K562 (cell line): ENCODE data around the gene ARFGEF3. TPM values are rescaled to one million over a fixed set of nuclear protein-coding genes. Genes with fewer than 3 reads are reported as not detected.

Source experiments
- CBX5 ChIP-seq: IDR thresholded peaks from 2 replicates; pipeline ENCODE4 v1.6.1; 2014; ENCODE audit warnings: low read depth, borderline replicate concordance
- E2F3 ChIP-seq: fragments of 250-450 bp; sonication (Bioruptor Pico); IDR thresholded peaks from 2 replicates; pipeline ENCODE4 v1.4.0; 2020; ENCODE audit warnings: mild to moderate bottlenecking
- SRSF3 ChIP-seq: fragments of 200-400 bp; formaldehyde crosslinking; IDR thresholded peaks from 2 replicates; pipeline ENCODE4 v1.6.1; 2016; ENCODE audit warnings: mild to moderate bottlenecking, low read length, moderate library complexity; ENCODE audit not compliant: insufficient read depth
- polyA plus RNA-seq, 8 experiments: library from polyadenylated mRNA; depleted of rRNA in 4 of 8; stranded (reverse) in 5 of 8; unstranded in 3 of 8; fragments of >200 nt; fragmentation: Nextera tagmentation in 2 of 8; fragmentation: Illumina TruSeq in 1 of 8; extraction: Ambion mirVana in 2 of 8; extraction: Trizol in 1 of 8; gene quantifications; 2 replicates each; pipeline versions ENCODE4 v1.2.1 to v1.2.3, GENCODE V29; 2011 to 2014; ENCODE audit warnings: inconsistent platforms in 1 of 8, missing spikeins in 1 of 8
- total RNA-seq, 7 experiments: library from RNA; depleted of rRNA in 6 of 7; stranded (reverse); fragments of >200 nt in 6 of 7; fragmentation: Illumina TruSeq in 2 of 7; extraction: Trizol in 2 of 7; gene quantifications; 2 replicates each; pipeline versions ENCODE4 v1.2.1 to v1.2.3, GENCODE V29; 2011 to 2021; ENCODE audit warnings: low replicate concordance in 1 of 7
- TF ChIP-seq, protein P1 (sequence below), 2 experiments: fragments of 450-650 bp; formaldehyde crosslinking in 1 of 2; IDR thresholded peaks; 2 replicates each; pipeline versions ENCODE4 v1.4.0 to v1.6.1; 2014 to 2020; ENCODE audit warnings: mild to moderate bottlenecking in 2 of 2, borderline replicate concordance in 1 of 2, low read depth in 1 of 2
- TF ChIP-seq, protein P2 (sequence below), 3 experiments: fragments of 200-800 bp in 1 of 3; sonication (Bioruptor generic) in 1 of 3; sonication (generic) in 1 of 3; formaldehyde crosslinking in 1 of 3; IDR thresholded peaks; 2 replicates each; pipeline versions ENCODE4 v1.6.1 to v1.8.0; 2016 to 2022; ENCODE audit warnings: mild to moderate bottlenecking in 2 of 3, missing compliant biosample characterization in 2 of 3, missing genetic modification characterization in 2 of 3, missing genetic modification reagents in 1 of 3
- TF ChIP-seq, protein P3 (sequence below), 2 experiments: fragments of 450-650 bp; IDR thresholded peaks; 2 replicates each; pipeline ENCODE4 v1.6.1; 2016
- TF ChIP-seq, protein P4 (sequence below): fragments of 150-350 bp; IDR thresholded peaks from 2 replicates; pipeline ENCODE4 v1.6.1; 2014; ENCODE audit warnings: low read depth, mild to moderate bottlenecking, low read length, borderline replicate concordance
- TF ChIP-seq, protein P5 (sequence below): fragments of 250-450 bp; sonication (Bioruptor Pico); IDR thresholded peaks from 2 replicates; pipeline ENCODE4 v1.8.0; 2022; ENCODE audit warnings: inconsistent platforms

ARFGEF3 gene
- total and polyA plus RNA-seq, 9 of the 15 experiments (the other 6 are each of a cell fraction or from before 2014, with no cell fraction given) = under 0.01 to 0.02 TPM; not detected in 7

DNA sequence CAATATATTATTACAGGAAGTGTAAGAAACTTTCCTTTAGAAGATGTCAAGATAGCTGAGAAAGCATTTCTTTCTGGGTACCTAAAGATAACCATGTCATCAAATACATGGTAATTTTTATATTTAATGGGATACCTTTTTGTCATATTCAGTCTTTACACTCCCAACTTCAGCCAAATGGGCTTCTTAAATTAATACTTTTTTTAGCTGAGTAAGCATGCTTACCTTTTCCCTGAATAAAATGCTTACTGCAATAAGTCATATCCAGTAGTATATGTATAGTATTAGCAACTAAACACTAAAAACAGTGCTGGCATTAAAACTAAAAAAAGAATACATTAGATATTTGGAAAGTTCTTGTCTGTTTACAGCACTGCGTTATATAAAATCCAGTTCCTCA lies 74.0 kb downstream of the ARFGEF3 start (continued):
- TF ChIP-seq, protein P1, sequence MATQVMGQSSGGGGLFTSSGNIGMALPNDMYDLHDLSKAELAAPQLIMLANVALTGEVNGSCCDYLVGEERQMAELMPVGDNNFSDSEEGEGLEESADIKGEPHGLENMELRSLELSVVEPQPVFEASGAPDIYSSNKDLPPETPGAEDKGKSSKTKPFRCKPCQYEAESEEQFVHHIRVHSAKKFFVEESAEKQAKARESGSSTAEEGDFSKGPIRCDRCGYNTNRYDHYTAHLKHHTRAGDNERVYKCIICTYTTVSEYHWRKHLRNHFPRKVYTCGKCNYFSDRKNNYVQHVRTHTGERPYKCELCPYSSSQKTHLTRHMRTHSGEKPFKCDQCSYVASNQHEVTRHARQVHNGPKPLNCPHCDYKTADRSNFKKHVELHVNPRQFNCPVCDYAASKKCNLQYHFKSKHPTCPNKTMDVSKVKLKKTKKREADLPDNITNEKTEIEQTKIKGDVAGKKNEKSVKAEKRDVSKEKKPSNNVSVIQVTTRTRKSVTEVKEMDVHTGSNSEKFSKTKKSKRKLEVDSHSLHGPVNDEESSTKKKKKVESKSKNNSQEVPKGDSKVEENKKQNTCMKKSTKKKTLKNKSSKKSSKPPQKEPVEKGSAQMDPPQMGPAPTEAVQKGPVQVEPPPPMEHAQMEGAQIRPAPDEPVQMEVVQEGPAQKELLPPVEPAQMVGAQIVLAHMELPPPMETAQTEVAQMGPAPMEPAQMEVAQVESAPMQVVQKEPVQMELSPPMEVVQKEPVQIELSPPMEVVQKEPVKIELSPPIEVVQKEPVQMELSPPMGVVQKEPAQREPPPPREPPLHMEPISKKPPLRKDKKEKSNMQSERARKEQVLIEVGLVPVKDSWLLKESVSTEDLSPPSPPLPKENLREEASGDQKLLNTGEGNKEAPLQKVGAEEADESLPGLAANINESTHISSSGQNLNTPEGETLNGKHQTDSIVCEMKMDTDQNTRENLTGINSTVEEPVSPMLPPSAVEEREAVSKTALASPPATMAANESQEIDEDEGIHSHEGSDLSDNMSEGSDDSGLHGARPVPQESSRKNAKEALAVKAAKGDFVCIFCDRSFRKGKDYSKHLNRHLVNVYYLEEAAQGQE (IDR thresholded peaks at IDR 0.05; ENCODE audit: borderline replicate concordance) = no peak
- TF ChIP-seq, protein P1 (CRISPR knock-in tag; IDR thresholded peaks at IDR 0.05; ENCODE audit: low read depth) = no peak
- TF ChIP-seq E2F3 (CRISPR knock-in tag) (no peak), SRSF3 (no peak), CBX5 (no peak)
- TF ChIP-seq, protein P2, sequence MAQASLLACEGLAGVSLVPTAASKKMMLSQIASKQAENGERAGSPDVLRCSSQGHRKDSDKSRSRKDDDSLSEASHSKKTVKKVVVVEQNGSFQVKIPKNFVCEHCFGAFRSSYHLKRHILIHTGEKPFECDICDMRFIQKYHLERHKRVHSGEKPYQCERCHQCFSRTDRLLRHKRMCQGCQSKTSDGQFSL (CRISPR knock-in tag; IDR thresholded peaks at IDR 0.05) = no peak
- TF ChIP-seq, protein P2 (tag; IDR thresholded peaks at IDR 0.05) = no peak
- TF ChIP-seq, protein P3, sequence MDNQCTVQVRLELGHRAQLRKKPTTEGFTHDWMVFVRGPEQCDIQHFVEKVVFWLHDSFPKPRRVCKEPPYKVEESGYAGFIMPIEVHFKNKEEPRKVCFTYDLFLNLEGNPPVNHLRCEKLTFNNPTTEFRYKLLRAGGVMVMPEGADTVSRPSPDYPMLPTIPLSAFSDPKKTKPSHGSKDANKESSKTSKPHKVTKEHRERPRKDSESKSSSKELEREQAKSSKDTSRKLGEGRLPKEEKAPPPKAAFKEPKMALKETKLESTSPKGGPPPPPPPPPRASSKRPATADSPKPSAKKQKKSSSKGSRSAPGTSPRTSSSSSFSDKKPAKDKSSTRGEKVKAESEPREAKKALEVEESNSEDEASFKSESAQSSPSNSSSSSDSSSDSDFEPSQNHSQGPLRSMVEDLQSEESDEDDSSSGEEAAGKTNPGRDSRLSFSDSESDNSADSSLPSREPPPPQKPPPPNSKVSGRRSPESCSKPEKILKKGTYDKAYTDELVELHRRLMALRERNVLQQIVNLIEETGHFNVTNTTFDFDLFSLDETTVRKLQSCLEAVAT (IDR thresholded peaks at IDR 0.05) = no peak
- TF ChIP-seq, protein P4, sequence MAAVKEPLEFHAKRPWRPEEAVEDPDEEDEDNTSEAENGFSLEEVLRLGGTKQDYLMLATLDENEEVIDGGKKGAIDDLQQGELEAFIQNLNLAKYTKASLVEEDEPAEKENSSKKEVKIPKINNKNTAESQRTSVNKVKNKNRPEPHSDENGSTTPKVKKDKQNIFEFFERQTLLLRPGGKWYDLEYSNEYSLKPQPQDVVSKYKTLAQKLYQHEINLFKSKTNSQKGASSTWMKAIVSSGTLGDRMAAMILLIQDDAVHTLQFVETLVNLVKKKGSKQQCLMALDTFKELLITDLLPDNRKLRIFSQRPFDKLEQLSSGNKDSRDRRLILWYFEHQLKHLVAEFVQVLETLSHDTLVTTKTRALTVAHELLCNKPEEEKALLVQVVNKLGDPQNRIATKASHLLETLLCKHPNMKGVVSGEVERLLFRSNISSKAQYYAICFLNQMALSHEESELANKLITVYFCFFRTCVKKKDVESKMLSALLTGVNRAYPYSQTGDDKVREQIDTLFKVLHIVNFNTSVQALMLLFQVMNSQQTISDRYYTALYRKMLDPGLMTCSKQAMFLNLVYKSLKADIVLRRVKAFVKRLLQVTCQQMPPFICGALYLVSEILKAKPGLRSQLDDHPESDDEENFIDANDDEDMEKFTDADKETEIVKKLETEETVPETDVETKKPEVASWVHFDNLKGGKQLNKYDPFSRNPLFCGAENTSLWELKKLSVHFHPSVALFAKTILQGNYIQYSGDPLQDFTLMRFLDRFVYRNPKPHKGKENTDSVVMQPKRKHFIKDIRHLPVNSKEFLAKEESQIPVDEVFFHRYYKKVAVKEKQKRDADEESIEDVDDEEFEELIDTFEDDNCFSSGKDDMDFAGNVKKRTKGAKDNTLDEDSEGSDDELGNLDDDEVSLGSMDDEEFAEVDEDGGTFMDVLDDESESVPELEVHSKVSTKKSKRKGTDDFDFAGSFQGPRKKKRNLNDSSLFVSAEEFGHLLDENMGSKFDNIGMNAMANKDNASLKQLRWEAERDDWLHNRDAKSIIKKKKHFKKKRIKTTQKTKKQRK = no peak
- TF ChIP-seq, protein P5, sequence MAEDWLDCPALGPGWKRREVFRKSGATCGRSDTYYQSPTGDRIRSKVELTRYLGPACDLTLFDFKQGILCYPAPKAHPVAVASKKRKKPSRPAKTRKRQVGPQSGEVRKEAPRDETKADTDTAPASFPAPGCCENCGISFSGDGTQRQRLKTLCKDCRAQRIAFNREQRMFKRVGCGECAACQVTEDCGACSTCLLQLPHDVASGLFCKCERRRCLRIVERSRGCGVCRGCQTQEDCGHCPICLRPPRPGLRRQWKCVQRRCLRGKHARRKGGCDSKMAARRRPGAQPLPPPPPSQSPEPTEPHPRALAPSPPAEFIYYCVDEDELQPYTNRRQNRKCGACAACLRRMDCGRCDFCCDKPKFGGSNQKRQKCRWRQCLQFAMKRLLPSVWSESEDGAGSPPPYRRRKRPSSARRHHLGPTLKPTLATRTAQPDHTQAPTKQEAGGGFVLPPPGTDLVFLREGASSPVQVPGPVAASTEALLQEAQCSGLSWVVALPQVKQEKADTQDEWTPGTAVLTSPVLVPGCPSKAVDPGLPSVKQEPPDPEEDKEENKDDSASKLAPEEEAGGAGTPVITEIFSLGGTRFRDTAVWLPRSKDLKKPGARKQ (CRISPR knock-in tag) = no peak
